Activated naive CD8-positive, alpha-beta T cell treated with anti-CD3 and anti-CD28 coated beads, Interleukin-2, amount 10 ng/mL, durations not matched to agents 7 days and 5 days (primary cell): ENCODE data around the gene KRTAP4-7. TPM values are rescaled to one million over a fixed set of nuclear protein-coding genes. Genes with fewer than 3 reads are reported as not detected.
"Not testable (repeated sequence)": the region's sequence is repeated elsewhere in the genome, so short reads cannot be mapped to it uniquely, and the experiment has no call there.

Experiments used
- ATAC-seq: fragments of 150-1000 bp; cut with Tn5 transposase; one replicate; pipeline ENCODE4 v1.10.0; 2021; ENCODE audit warnings: low read depth, moderate library complexity
- POLR2A ChIA-PET: fragments of 350-600 bp; sonication (Branson Sonifier 250); formaldehyde crosslinking; loops from one replicate; lab custom pipeline; 2021; ENCODE audit warnings: antibody characterized with exemption; lab: Charles Lee
- DNase-seq: peaks from one replicate; pipeline ENCODE4 v3.0.0; 2021
- H3K27ac Mint-ChIP-seq: one replicate; pipeline ENCODE4 v1.8.0; 2022; ENCODE audit warnings: mild to moderate bottlenecking, mixed read lengths
- H3K27me3 Mint-ChIP-seq: one replicate; pipeline ENCODE4 v1.8.0; 2022; ENCODE audit warnings: mild to moderate bottlenecking, moderate library complexity, mixed read lengths
- H3K36me3 Mint-ChIP-seq: one replicate; pipeline ENCODE4 v1.8.0; 2021; ENCODE audit warnings: mild to moderate bottlenecking, mixed read lengths
- H3K4me1 Mint-ChIP-seq: one replicate; pipeline ENCODE4 v1.8.0; 2021; ENCODE audit warnings: mixed read lengths
- H3K4me3 Mint-ChIP-seq: one replicate; pipeline ENCODE4 v1.8.0; 2022; ENCODE audit warnings: mild to moderate bottlenecking, moderate library complexity, mixed read lengths
- H3K9me3 Mint-ChIP-seq: one replicate; pipeline ENCODE4 v1.8.0; 2021; ENCODE audit warnings: mixed read lengths
- total RNA-seq, 2 experiments: library from RNA; stranded (reverse); gene quantifications; one replicate each; pipeline ENCODE4 v1.2.3, GENCODE V29; 2021

Gene KRTAP4-7
- total RNA-seq, 2 experiments from 2014 or later, result not detected

GRCh38 chr17:41073676-41074075 is 10.3 kb upstream of the KRTAP4-7 start:
- H3K27ac Mint-ChIP-seq, result no peak overlapping the region
- H3K4me3 Mint-ChIP-seq, result no peak overlapping the region
- peaks cover 16% of the 10 kb centered on the region for H3K27me3 Mint-ChIP-seq
- H3K36me3 Mint-ChIP-seq, result no peaks in the 10 kb centered on the region
- ATAC-seq, result no peak
- POLR2A ChIA-PET, result no interaction called here
- H3K4me1 Mint-ChIP-seq, result peaks cover 2% of the 10 kb centered on the region
- no peak for DNase-seq
- no peaks in the 10 kb centered on the region for H3K9me3 Mint-ChIP-seq

DNA sequence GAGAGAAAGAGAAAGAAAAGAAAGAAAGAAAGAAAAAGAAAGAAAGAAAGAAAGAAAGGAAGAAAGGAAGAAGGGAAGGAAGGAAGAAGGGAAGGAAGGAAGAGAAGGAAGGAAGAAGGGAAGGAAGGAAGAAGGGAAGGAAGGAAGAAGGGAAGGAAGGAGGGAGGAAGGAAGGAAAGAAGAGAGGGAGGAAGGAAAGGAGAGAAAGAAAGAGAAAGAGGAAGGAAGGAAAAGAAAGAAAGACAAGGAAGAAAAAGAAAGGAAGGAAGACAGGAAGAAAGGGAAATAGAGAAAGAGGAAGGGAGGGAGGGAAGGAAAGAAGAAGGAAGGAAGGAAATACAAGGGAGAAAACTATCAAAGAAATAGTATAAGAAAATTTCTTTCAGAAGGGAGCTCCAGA is 7.2 kb upstream of the KRTAP4-7 start:
- H3K27ac Mint-ChIP-seq, result no peak overlapping the region
- H3K27me3 Mint-ChIP-seq, result peaks cover 16% of the 10 kb centered on the region
- H3K4me3 Mint-ChIP-seq, result no peak overlapping the region
- no peaks in the 10 kb centered on the region for H3K4me1 Mint-ChIP-seq
- POLR2A ChIA-PET, result no interaction called here
- H3K9me3 Mint-ChIP-seq, result no peaks in the 10 kb centered on the region
- DNase-seq (no peak), ATAC-seq (no peak)
- no peaks in the 10 kb centered on the region for H3K36me3 Mint-ChIP-seq

- H3K4me3 Mint-ChIP-seq, result no peak overlapping the region
- H3K27me3 Mint-ChIP-seq, result no peaks in the 10 kb centered on the region
- H3K36me3 Mint-ChIP-seq, result no peaks in the 10 kb centered on the region
- POLR2A ChIA-PET, result no interaction called here
- DNase-seq (no peak), ATAC-seq (no peak)
- no peaks in the 10 kb centered on the region for H3K4me1 Mint-ChIP-seq
- no peak overlapping the region for H3K27ac Mint-ChIP-seq
- peaks cover 3% of the 10 kb centered on the region for H3K9me3 Mint-ChIP-seq
Observed at GRCh38 chr17:41082626-41083025, 1.3 kb upstream of the KRTAP4-7 start.

DNA sequence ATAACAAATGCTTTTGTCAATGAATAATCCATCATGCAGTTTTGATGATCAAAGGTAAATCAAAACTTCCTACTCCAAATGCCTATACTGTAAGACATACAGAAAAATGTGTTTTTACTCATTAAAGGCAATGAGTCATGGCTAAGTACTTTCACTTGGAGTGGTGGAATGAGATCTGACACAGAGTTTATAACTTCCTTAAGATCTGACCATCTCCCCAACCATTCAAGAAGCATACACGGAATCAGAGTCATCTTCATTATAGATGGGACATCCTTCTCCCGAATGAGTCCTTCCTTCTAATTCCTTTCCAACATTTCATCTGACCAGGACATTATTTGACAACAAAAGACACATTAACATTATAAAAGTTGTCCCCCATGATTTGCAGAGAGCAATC is 523 bp upstream of the KRTAP4-7 start:
- H3K4me3 Mint-ChIP-seq, result not testable (repeated sequence)

GRCh38 chr17:41088760-41089352 is 4.9 kb downstream of the KRTAP4-7 start:
- not testable (repeated sequence) for ATAC-seq

More for the DNA sequence above, 523 bp upstream of the KRTAP4-7 start:
- DNase-seq, H3K36me3 Mint-ChIP-seq, H3K27ac Mint-ChIP-seq, H3K4me1 Mint-ChIP-seq, ATAC-seq, H3K27me3 Mint-ChIP-seq, POLR2A ChIA-PET, H3K9me3 Mint-ChIP-seq: not testable (repeated sequence)

GRCh38 chr17:41096055-41096454 is 12.1 kb downstream of the KRTAP4-7 start:
- DNase-seq, result no peak
- peaks cover 11% of the 10 kb centered on the region for H3K27me3 Mint-ChIP-seq
- no peak overlapping the region for H3K4me3 Mint-ChIP-seq
- no peaks in the 10 kb centered on the region for H3K9me3 Mint-ChIP-seq
- no peak for ATAC-seq
- H3K27ac Mint-ChIP-seq, result no peak overlapping the region
- H3K4me1 Mint-ChIP-seq, result peaks cover 1% of the 10 kb centered on the region
- no peaks in the 10 kb centered on the region for H3K36me3 Mint-ChIP-seq
- POLR2A ChIA-PET, result no interaction called here

More at GRCh38 chr17:41088760-41089352, 4.9 kb downstream of the KRTAP4-7 start:
- H3K9me3 Mint-ChIP-seq, H3K4me3 Mint-ChIP-seq, H3K27me3 Mint-ChIP-seq, H3K4me1 Mint-ChIP-seq, POLR2A ChIA-PET, H3K36me3 Mint-ChIP-seq, H3K27ac Mint-ChIP-seq, DNase-seq: not testable (repeated sequence)

GRCh38 chr17:41098042-41098441 is 14.1 kb downstream of the KRTAP4-7 start, which contains the start of gene KRTAP4-8:
KRTAP4-8 (minus strand) TSS chr17:41098142; CDS start chr17:41098084, 58 bp downstream.
- Mint-ChIP-seq H3K27me3 (peaks cover 13% of the 10 kb centered on the region), H3K9me3 (no peaks in the 10 kb centered on the region), H3K4me3 (no peak within 1 kb of the TSS), H3K4me1 (peaks cover 1% of the 10 kb centered on the region), H3K27ac (no peak within 1 kb of the TSS), H3K36me3 (no peaks in the 10 kb centered on the region)
- ATAC-seq, result no peak
- POLR2A ChIA-PET, result no interaction called here
- DNase-seq, result no peak

DNA sequence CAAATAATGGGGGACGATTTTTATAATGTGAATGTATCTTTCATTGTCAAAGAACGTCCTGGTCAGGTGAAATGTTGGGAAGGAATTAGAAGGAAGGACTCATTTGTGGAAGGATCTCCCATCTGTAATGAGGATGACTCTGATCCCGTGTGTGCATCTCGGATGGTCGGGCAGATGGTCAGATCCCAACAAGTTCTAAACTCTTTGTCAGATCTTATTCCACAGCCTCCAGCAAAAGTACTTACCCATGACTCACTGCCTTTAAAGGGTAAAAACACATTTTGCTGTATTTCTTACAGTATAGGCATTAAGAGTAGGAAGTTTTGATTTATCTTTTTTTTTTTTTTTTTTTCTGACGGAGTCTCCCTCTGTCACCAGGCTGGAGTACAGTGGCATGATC is 14.5 kb downstream of the KRTAP4-7 start:
- no peak overlapping the region for H3K27ac Mint-ChIP-seq
- peaks cover 1% of the 10 kb centered on the region for H3K4me1 Mint-ChIP-seq

GRCh38 chr17:41099682-41100480 is 15.9 kb downstream of the KRTAP4-7 start:
- ATAC-seq, DNase-seq, H3K4me3 Mint-ChIP-seq, POLR2A ChIA-PET, H3K36me3 Mint-ChIP-seq, H3K4me1 Mint-ChIP-seq, H3K9me3 Mint-ChIP-seq, H3K27ac Mint-ChIP-seq: not testable (repeated sequence)
- peaks cover 13% of the 10 kb centered on the region for H3K27me3 Mint-ChIP-seq

More for the DNA sequence above, 14.5 kb downstream of the KRTAP4-7 start:
- H3K27me3 Mint-ChIP-seq, result peaks cover 13% of the 10 kb centered on the region
- DNase-seq, result no peak
- no peaks in the 10 kb centered on the region for H3K36me3 Mint-ChIP-seq
- POLR2A ChIA-PET, result no interaction called here
- no peaks in the 10 kb centered on the region for H3K9me3 Mint-ChIP-seq
- no peak overlapping the region for H3K4me3 Mint-ChIP-seq
- no peak for ATAC-seq

- H3K27me3 Mint-ChIP-seq, result peaks cover 8% of the 10 kb centered on the region
- H3K4me3 Mint-ChIP-seq, result no peak within 1 kb of the TSS
- H3K9me3 Mint-ChIP-seq, result no peaks in the 10 kb centered on the region
- POLR2A ChIA-PET, result no interaction called here
- ATAC-seq (no peak), DNase-seq (no peak)
- H3K4me1 Mint-ChIP-seq, result peaks cover 1% of the 10 kb centered on the region
- H3K27ac Mint-ChIP-seq, result no peak within 1 kb of the TSS
- no peaks in the 10 kb centered on the region for H3K36me3 Mint-ChIP-seq
Observed at GRCh38 chr17:41101586-41102259, 17.8 kb downstream of the KRTAP4-7 start, which contains the start of gene KRTAP4-16. KRTAP4-16 (minus strand) TSS chr17:41102209; CDS start chr17:41102209, 0 bp downstream.

DNA sequence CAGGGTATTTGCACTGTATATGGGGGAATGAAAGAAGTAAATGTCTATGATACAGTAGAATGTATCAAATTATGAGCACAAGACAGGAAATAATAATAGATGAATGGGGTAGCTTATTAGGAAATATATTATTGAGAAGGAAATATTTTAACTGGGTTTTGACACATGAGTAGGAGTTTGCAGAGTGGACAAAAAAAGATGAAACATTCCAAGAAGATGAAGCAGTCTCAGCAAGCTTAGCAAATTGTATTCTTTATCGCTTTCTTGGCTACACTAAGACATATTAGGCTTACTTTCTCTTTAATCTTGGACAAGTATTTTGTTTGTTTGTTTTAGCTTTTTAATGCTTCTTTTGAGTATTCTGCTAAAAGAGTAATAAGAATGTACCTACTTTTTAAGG is 19.9 kb downstream of the KRTAP4-7 start:
- Mint-ChIP-seq H3K4me3 (no peak overlapping the region), H3K4me1 (peaks cover 10% of the 10 kb centered on the region), H3K36me3 (no peaks in the 10 kb centered on the region), H3K9me3 (peaks cover 5% of the 10 kb centered on the region), H3K27ac (no peak overlapping the region), H3K27me3 (peaks cover 2% of the 10 kb centered on the region)
- DNase-seq (no peak), ATAC-seq (no peak)
- POLR2A ChIA-PET, result no interaction called here

DNA sequence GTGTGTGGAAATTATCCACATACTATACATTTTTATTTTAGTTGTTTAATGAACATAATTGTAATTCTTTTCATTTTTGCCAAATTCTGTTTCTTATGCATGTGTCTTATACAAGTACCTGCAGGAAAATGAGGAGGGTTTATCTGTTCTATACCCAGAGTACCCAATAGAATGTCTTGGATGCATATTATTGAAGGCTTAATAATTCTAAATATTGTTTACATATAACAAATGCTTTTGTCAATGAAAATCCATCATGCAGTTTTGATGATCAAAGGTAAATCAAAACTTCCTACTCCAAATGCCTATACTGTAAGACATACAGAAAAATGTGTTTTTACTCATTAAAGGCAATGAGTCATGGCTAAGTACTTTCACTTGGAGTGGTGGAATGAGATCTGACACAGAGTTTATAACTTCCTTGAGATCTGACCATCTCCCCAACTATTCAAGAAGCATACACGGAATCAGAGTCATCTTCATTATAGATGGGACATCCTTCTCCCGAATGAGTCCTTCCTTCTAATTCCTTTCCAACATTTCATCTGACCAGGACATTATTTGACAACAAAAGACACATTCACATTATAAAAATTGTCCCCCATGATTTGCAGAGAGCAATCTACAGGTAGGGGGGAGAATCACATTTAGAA is 20.6 kb downstream of the KRTAP4-7 start:
- DNase-seq, ATAC-seq, POLR2A ChIA-PET, H3K9me3 Mint-ChIP-seq, H3K27ac Mint-ChIP-seq, H3K27me3 Mint-ChIP-seq, H3K36me3 Mint-ChIP-seq, H3K4me3 Mint-ChIP-seq: not testable (repeated sequence)
- peaks cover 11% of the 10 kb centered on the region for H3K4me1 Mint-ChIP-seq

DNA sequence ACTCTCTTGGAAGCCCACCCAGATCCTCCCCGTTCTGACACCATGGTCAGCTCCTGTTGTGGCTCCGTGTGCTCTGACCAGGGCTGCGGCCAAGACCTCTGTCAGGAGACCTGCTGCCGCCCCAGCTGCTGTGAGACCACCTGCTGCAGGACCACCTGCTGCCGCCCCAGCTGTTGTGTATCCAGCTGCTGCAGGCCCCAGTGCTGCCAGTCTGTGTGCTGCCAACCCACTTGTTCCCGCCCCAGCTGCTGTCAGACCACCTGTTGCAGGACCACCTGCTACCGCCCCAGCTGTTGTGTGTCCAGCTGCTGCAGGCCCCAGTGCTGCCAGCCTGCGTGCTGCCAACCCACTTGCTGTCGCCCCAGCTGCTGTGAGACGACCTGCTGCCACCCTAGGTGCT is 21.4 kb downstream of the KRTAP4-7 start, which contains the start of gene KRTAP4-9:
TSS of gene KRTAP4-9 (plus strand) at position 43 of the 400 bp plus-strand sequence. CDS start at position 43, 0 bp downstream.
- H3K4me3 Mint-ChIP-seq, ATAC-seq, H3K9me3 Mint-ChIP-seq, DNase-seq, H3K4me1 Mint-ChIP-seq, POLR2A ChIA-PET, H3K27ac Mint-ChIP-seq, H3K36me3 Mint-ChIP-seq, H3K27me3 Mint-ChIP-seq: not testable (repeated sequence)
